Measurements from ENCODE around the gene BMPR1B.
A peak's percentile ranks its signal among the peaks of the same experiment; 100 is the strongest.

BMPR1B gene

GRCh38 chr4:95165926-95166524 lies 408.3 kb downstream of the BMPR1B start:
- Histone ChIP-seq H3K4me1 (ENCODE audit: control insufficient read depth, insufficient read depth, low read length) (no peaks in the 10 kb centered on the region), H3K36me3 (ENCODE audit: control insufficient read depth in 2 of 2, insufficient read depth in 1 of 2, low read length in 2 of 2) (peaks cover 0 to 12% of the 10 kb centered on the region in 2 experiments; a peak in 1 of 3 replicates), H3K4me3 (ENCODE audit: low read depth, low read length) (no peak overlapping the region), H3K27ac (ENCODE audit: extremely low read depth, low read depth, low read length) (no peak overlapping the region), H3K9me3 (ENCODE audit: control insufficient read depth, insufficient read depth, low read depth, low read length) (no peaks in the 10 kb centered on the region)
- CTCF ChIA-PET = interaction anchor here (0.6 to 1.5 kb wide), 12 partner anchors 12 to 1601 kb away, joined by 3 to 6 read pairs (median 3); no protein-coding TSS in a partner anchor
- TF ChIP-seq SCRT2 (tag by site-specific recombination; IDR thresholded peaks at IDR 0.05) = peak; percentile 47; the same call in 1 of the 2 replicates
- no peak for TF ChIP-seq ZSCAN16 (tag by site-specific recombination; IDR thresholded peaks at IDR 0.05)
- TF ChIP-seq ZNF629 (tag by site-specific recombination; IDR thresholded peaks at IDR 0.05) = no peak
- no peak for TF ChIP-seq KLF10 (tag by site-specific recombination; IDR thresholded peaks at IDR 0.05)
- no peak for TF ChIP-seq ZNF707 (tag by site-specific recombination; IDR thresholded peaks at IDR 0.05)
- TF ChIP-seq AEBP2 (tag by site-specific recombination; IDR thresholded peaks at IDR 0.05; ENCODE audit: borderline replicate concordance) = no peak
- no peak for TF ChIP-seq KLF9 (tag by site-specific recombination; IDR thresholded peaks at IDR 0.05; ENCODE audit: low read depth)
- TF ChIP-seq ZNF202 (tag by site-specific recombination; IDR thresholded peaks at IDR 0.05; ENCODE audit: borderline replicate concordance) = no peak
- no peak for TF ChIP-seq ZNF248 (tag by site-specific recombination; IDR thresholded peaks at IDR 0.05)
- TF ChIP-seq EGR2 (tag by site-specific recombination; IDR thresholded peaks at IDR 0.05; ENCODE audit: low read depth) = no peak
- TF ChIP-seq ZNF660 (tag by site-specific recombination; IDR thresholded peaks at IDR 0.05) = 0 out of 2 replicates have a peak, but pooled peaks have one; percentile 24
- peak; percentile 74 for TF ChIP-seq ZNF654 (tag by site-specific recombination; IDR thresholded peaks at IDR 0.05; ENCODE audit: low read depth)
- POLR2A ChIA-PET = no interaction called here

- ChIA-PET POLR2A (no interaction called here), CTCF (interaction anchor here (0.7 kb wide), 2 partner anchors 341 to 1019 kb away, joined by 3 to 4 read pairs; no protein-coding TSS in a partner anchor)
- no peak overlapping the region for H3K4me3 ChIP-seq (ENCODE audit: low read depth, low read length)
- 0 out of 2 replicates have a peak, but pooled peaks have one; percentile 16 for TF ChIP-seq CTCF (tag by site-specific recombination; IDR thresholded peaks at IDR 0.05)
- no peak for TF ChIP-seq ZNF121 (tag by site-specific recombination; IDR thresholded peaks at IDR 0.05)
- no peak for TF ChIP-seq GFI1B (tag by site-specific recombination; IDR thresholded peaks at IDR 0.05)
- H3K27ac ChIP-seq (ENCODE audit: extremely low read depth, low read depth, low read length) = no peak overlapping the region
- H3K36me3 ChIP-seq (ENCODE audit: control insufficient read depth in 2 of 2, insufficient read depth in 1 of 2, low read length in 2 of 2) = peaks cover 0 to 12% of the 10 kb centered on the region in 2 experiments; a peak in 1 of 3 replicates
- no peaks in the 10 kb centered on the region for H3K9me3 ChIP-seq (ENCODE audit: control insufficient read depth, insufficient read depth, low read depth, low read length)
- no peaks in the 10 kb centered on the region for H3K4me1 ChIP-seq (ENCODE audit: control insufficient read depth, insufficient read depth, low read length)
These were observed 410.1 kb downstream of the BMPR1B start for GRCh38 chr4:95167805-95168204.

- CTCF ChIA-PET = interaction anchor here (0.7 to 1.0 kb wide), 2 partner anchors 93 to 548 kb away, joined by 3 read pairs; no protein-coding TSS in a partner anchor
- POLR2A ChIA-PET = interaction anchor here (0.6 kb wide), 1 partner anchor 376 kb away, joined by 3 read pairs; no protein-coding TSS in a partner anchor
- H3K27ac ChIP-seq (ENCODE audit: extremely low read depth, low read depth, low read length) = no peak overlapping the region
These were observed 412.4 kb downstream of the BMPR1B start for GRCh38 chr4:95170176-95170575.

More at GRCh38 chr4:95170176-95170575, 412.4 kb downstream of the BMPR1B start:
- Histone ChIP-seq H3K36me3 (ENCODE audit: control insufficient read depth in 2 of 2, insufficient read depth in 1 of 2, low read length in 2 of 2) (peaks cover 0 to 12% of the 10 kb centered on the region in 2 experiments; a peak in 1 of 3 replicates), H3K9me3 (ENCODE audit: control insufficient read depth, insufficient read depth, low read depth, low read length) (no peaks in the 10 kb centered on the region), H3K4me3 (ENCODE audit: low read depth, low read length) (no peak overlapping the region), H3K4me1 (ENCODE audit: control insufficient read depth, insufficient read depth, low read length) (no peaks in the 10 kb centered on the region)
- TF ChIP-seq IKZF3 (tag by site-specific recombination; IDR thresholded peaks at IDR 0.05) = no peak

Measured in HEK293 (cell line).